ENCODE results near the gene LRRC52. TPM values are rescaled to one million over a fixed set of nuclear protein-coding genes. Genes with fewer than 3 reads are reported as not detected.

The LRRC52 gene
- total RNA-seq, 1 donor from 2014 or later: not detected

- Mint-ChIP-seq H3K4me1 (peaks cover 13% of the 10 kb centered on the region), H3K27ac (ENCODE audit: unreplicated experiment) (no peak overlapping the region), H3K9me3 (no peaks in the 10 kb centered on the region), H3K36me3 (ENCODE audit: low read depth) (no peaks in the 10 kb centered on the region), H3K27me3 (ENCODE audit: low read depth) (peaks cover 10% of the 10 kb centered on the region), H3K4me3 (no peak overlapping the region)
- no peak for DNase-seq (ENCODE audit: low read depth, low spot score)
- TF ChIP-seq CTCF (conservative IDR thresholded peaks at IDR 0.05): no peak
Measured at GRCh38 chr1:165562571-165562970, 18.8 kb downstream of the LRRC52 start.

- H3K4me1 Mint-ChIP-seq: peaks cover 13% of the 10 kb centered on the region
- no peak for DNase-seq (ENCODE audit: low read depth, low spot score)
- H3K4me3 Mint-ChIP-seq: no peak overlapping the region
- no peaks in the 10 kb centered on the region for H3K36me3 Mint-ChIP-seq (ENCODE audit: low read depth)
- H3K9me3 Mint-ChIP-seq: no peaks in the 10 kb centered on the region
- peaks cover 10% of the 10 kb centered on the region for H3K27me3 Mint-ChIP-seq (ENCODE audit: low read depth)
- H3K27ac Mint-ChIP-seq (ENCODE audit: unreplicated experiment): no peak overlapping the region
- TF ChIP-seq CTCF (conservative IDR thresholded peaks at IDR 0.05): no peak
Measured at GRCh38 chr1:165563551-165563950, 19.8 kb downstream of the LRRC52 start.

GRCh38 chr1:165564561-165564960 lies 20.8 kb downstream of the LRRC52 start:
- Mint-ChIP-seq H3K27ac (ENCODE audit: unreplicated experiment) (no peak overlapping the region), H3K9me3 (no peaks in the 10 kb centered on the region), H3K4me3 (no peak overlapping the region), H3K4me1 (peaks cover 13% of the 10 kb centered on the region), H3K27me3 (ENCODE audit: low read depth) (peaks cover 10% of the 10 kb centered on the region), H3K36me3 (ENCODE audit: low read depth) (no peaks in the 10 kb centered on the region)
- no peak for DNase-seq (ENCODE audit: low read depth, low spot score)
- no peak for TF ChIP-seq CTCF (conservative IDR thresholded peaks at IDR 0.05)

GRCh38 chr1:165565751-165566490 lies 22.1 kb downstream of the LRRC52 start:
- Mint-ChIP-seq H3K4me3 (no peak overlapping the region), H3K27me3 (ENCODE audit: low read depth) (peaks cover 4% of the 10 kb centered on the region), H3K36me3 (ENCODE audit: low read depth) (no peaks in the 10 kb centered on the region), H3K27ac (ENCODE audit: unreplicated experiment) (no peak overlapping the region), H3K9me3 (no peaks in the 10 kb centered on the region), H3K4me1 (peaks cover 7% of the 10 kb centered on the region)
- no peak for DNase-seq (ENCODE audit: low read depth, low spot score)
- no peak for TF ChIP-seq CTCF (conservative IDR thresholded peaks at IDR 0.05)

GRCh38 chr1:165570078-165570477 lies 26.3 kb downstream of the LRRC52 start:
- no peaks in the 10 kb centered on the region for H3K4me1 Mint-ChIP-seq
- TF ChIP-seq CTCF (conservative IDR thresholded peaks at IDR 0.05): no peak
- H3K27ac Mint-ChIP-seq (ENCODE audit: unreplicated experiment): no peak overlapping the region
- DNase-seq (ENCODE audit: low read depth, low spot score): no peak
- peaks cover 14% of the 10 kb centered on the region for H3K27me3 Mint-ChIP-seq (ENCODE audit: low read depth)
- H3K36me3 Mint-ChIP-seq (ENCODE audit: low read depth): no peaks in the 10 kb centered on the region
- no peaks in the 10 kb centered on the region for H3K9me3 Mint-ChIP-seq
- H3K4me3 Mint-ChIP-seq: no peak overlapping the region
